PFSK-1 (cell line): ENCODE data around the gene TMX4.

Experiments
- POLR2AphosphoS5 ChIP-seq: IDR thresholded peaks from 2 replicates; pipeline ENCODE4 v1.6.1; 2012; ENCODE audit warnings: low read depth, mild to moderate bottlenecking, control low read depth, low read length, moderate library complexity
- TAF1 ChIP-seq: IDR thresholded peaks from 2 replicates; pipeline ENCODE4 v1.6.1; 2012; ENCODE audit warnings: low read length, control low read depth, borderline replicate concordance; ENCODE audit not compliant: insufficient read depth

- no peak for TF ChIP-seq POLR2AphosphoS5
- no peak for TF ChIP-seq TAF1
Observed at GRCh38 chr20:7967199-7967844, 52.2 kb downstream of the TMX4 start.
